GM12878 (cell line): ENCODE results near the gene TNPO2.

Experiments used
- CTCF ChIP-seq, 3 experiments: IDR thresholded peaks in 2 of 3; conservative IDR thresholded peaks in 1 of 3; 2 replicates each; pipeline ENCODE4 v1.5.1; 2011; ENCODE audit warnings: low read depth in 3 of 3, low read length in 3 of 3, mild to moderate bottlenecking in 3 of 3, control low read depth in 2 of 3, moderate library complexity in 2 of 3, inconsistent platforms in 1 of 3, mixed read lengths in 1 of 3; ENCODE audit not compliant: control insufficient read depth in 2 of 3, insufficient read depth in 1 of 3; ENCODE audit errors: extremely low read depth in 1 of 3
- CUX1 ChIP-seq: IDR thresholded peaks from 2 replicates; pipeline ENCODE4 v1.6.1; 2012; ENCODE audit warnings: improper control_type of control experiment, low read depth, low read length; ENCODE audit not compliant: insufficient replicate concordance
- ELK1 ChIP-seq: IDR thresholded peaks from 2 replicates; pipeline ENCODE4 v1.6.1; 2012; ENCODE audit warnings: low read depth, low read length, improper control_type of control experiment
- NBN ChIP-seq: fragments of 450-650 bp; IDR thresholded peaks from 2 replicates; pipeline ENCODE4 v1.6.1; 2016
- RCOR1 ChIP-seq: conservative IDR thresholded peaks from 2 replicates; pipeline ENCODE4 v1.6.1; 2012; ENCODE audit warnings: low read depth, low read length, improper control_type of control experiment
- WRNIP1 ChIP-seq: IDR thresholded peaks from 2 replicates; pipeline ENCODE4 v1.6.1; 2011; ENCODE audit warnings: low read depth, low read length, improper control_type of control experiment, borderline replicate concordance
- ZNF24 ChIP-seq: fragments of 450-650 bp; IDR thresholded peaks from 2 replicates; pipeline ENCODE4 v1.6.1; 2017; ENCODE audit warnings: antibody characterized with exemption, mild to moderate bottlenecking

DNA sequence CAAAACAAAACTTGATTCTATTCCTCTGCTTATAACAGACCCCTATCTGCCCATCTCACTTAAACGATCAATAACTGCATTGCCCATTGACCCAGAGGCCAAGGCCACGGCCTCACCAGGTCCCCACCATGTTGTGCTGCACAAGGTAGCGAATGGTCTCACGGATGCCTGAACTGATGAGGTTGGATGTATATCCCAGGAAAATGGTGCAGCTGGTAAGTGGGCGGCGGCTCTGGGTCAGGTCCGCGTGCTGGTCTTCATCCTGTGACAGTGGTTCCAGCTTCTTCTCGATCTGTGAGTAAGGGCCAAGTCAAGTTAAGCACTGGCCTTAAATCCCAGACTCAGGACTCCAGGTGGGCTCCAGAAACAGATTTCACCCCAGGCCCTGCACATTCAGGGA, 43.7 kb downstream of the TNPO2 start:
- TF ChIP-seq RCOR1 (no peak), CUX1 (no peak), CTCF (IDR thresholded peaks at IDR 0.05 in 2 of 3, conservative IDR thresholded peaks at IDR 0.05 in 1 of 3; ENCODE audit: control insufficient read depth in 2 of 3, extremely low read depth in 1 of 3, insufficient read depth in 1 of 3, low read depth in 3 of 3, low read length in 3 of 3) (no peak), ZNF24 (no peak), ELK1 (no peak), NBN (no peak), WRNIP1 (no peak)
